ENCODE measurements around the gene KIF5C.
"Not testable (repeated sequence)": the region's sequence is repeated elsewhere in the genome, so short reads cannot be mapped to it uniquely, and the experiment has no call there.

Gene KIF5C

DNA sequence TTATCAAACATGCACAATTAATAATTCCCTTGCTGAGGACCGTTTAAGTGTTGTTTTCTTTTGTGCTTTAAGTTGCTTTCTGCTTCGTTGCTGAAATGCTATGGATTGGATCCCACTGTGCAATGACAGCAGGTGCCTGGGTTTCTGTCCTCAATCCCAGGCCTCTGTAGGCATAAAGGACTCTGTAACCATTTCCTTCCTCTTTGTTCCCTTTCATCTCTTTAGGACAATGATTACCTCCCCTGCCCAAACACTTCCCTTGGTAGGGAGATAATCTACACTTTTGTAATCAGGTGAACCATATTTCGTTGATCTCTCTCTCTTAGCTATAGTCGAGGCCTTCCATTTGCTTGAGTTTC, 104.9 kb downstream of the KIF5C start:
- no peaks in the 10 kb centered on the region for H4K20me1 ChIP-seq (ENCODE audit: insufficient read depth, low read length)
- TF ChIP-seq EZH2 (IDR thresholded peaks at IDR 0.05; ENCODE audit: borderline replicate concordance, low read depth, low read length, severe bottlenecking): no peak
- TF ChIP-seq, protein P1, sequence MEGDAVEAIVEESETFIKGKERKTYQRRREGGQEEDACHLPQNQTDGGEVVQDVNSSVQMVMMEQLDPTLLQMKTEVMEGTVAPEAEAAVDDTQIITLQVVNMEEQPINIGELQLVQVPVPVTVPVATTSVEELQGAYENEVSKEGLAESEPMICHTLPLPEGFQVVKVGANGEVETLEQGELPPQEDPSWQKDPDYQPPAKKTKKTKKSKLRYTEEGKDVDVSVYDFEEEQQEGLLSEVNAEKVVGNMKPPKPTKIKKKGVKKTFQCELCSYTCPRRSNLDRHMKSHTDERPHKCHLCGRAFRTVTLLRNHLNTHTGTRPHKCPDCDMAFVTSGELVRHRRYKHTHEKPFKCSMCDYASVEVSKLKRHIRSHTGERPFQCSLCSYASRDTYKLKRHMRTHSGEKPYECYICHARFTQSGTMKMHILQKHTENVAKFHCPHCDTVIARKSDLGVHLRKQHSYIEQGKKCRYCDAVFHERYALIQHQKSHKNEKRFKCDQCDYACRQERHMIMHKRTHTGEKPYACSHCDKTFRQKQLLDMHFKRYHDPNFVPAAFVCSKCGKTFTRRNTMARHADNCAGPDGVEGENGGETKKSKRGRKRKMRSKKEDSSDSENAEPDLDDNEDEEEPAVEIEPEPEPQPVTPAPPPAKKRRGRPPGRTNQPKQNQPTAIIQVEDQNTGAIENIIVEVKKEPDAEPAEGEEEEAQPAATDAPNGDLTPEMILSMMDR (IDR thresholded peaks at IDR 0.05; ENCODE audit: borderline replicate concordance, extremely low read depth, low read length, poor library complexity, severe bottlenecking): no peak
- no peak for ATAC-seq (ENCODE audit: insufficient read depth, low read depth)
- no peak overlapping the region for H3K4me3 ChIP-seq (ENCODE audit: low read depth in 1 of 2, low read length in 2 of 2)
- no peaks in the 10 kb centered on the region for H3K36me3 ChIP-seq (ENCODE audit: insufficient read depth, low read length)
- no peak overlapping the region for H2AFZ ChIP-seq (ENCODE audit: low read depth, low read length)
- DNase-seq: no peak
- H3K4me1 ChIP-seq (ENCODE audit: insufficient read depth, low read length): no peaks in the 10 kb centered on the region
- H3K27ac ChIP-seq (ENCODE audit: low read length): no peak overlapping the region
- no peaks in the 10 kb centered on the region for H3K27me3 ChIP-seq (ENCODE audit: insufficient read depth, low read length, poor library complexity)
- H3K9ac ChIP-seq (ENCODE audit: low read depth, low read length): no peak overlapping the region
- no peaks in the 10 kb centered on the region for H3K9me3 ChIP-seq (ENCODE audit: insufficient read depth, low read length, severe bottlenecking)
- H3K4me2 ChIP-seq (ENCODE audit: insufficient read depth, low read length): no peak overlapping the region
- H3K79me2 ChIP-seq (ENCODE audit: insufficient read depth, low read length): no peaks in the 10 kb centered on the region

DNA sequence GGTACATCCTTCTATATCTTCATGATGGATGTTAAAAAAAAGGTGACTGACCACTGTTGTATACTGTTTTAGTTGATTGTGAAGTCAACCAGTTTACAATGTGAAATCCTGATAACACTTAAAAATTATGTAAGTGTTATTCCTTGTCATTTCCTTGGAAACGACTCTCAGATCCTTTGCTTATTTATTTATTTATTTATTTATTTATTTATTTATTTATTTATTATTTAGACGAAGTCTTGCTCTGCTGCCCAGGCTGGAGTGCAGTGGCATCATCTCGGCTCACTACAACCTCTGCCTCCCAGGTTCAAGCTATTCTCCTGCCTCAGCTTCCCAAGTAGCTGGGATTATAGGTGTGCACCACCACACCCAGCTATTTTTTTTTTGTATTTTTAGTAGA, 105.5 kb downstream of the KIF5C start:
- not testable (repeated sequence) for H2AFZ ChIP-seq (ENCODE audit: low read depth, low read length); H3K79me2 ChIP-seq (ENCODE audit: insufficient read depth, low read length); H3K36me3 ChIP-seq (ENCODE audit: insufficient read depth, low read length); H3K27ac ChIP-seq (ENCODE audit: low read length); H3K4me1 ChIP-seq (ENCODE audit: insufficient read depth, low read length); H3K9me3 ChIP-seq (ENCODE audit: insufficient read depth, low read length, severe bottlenecking); H3K9ac ChIP-seq (ENCODE audit: low read depth, low read length); H4K20me1 ChIP-seq (ENCODE audit: insufficient read depth, low read length); H3K4me2 ChIP-seq (ENCODE audit: insufficient read depth, low read length); DNase-seq; H3K4me3 ChIP-seq (ENCODE audit: low read depth in 1 of 2, low read length in 2 of 2); ATAC-seq (ENCODE audit: insufficient read depth, low read depth); H3K27me3 ChIP-seq (ENCODE audit: insufficient read depth, low read length, poor library complexity)

DNA sequence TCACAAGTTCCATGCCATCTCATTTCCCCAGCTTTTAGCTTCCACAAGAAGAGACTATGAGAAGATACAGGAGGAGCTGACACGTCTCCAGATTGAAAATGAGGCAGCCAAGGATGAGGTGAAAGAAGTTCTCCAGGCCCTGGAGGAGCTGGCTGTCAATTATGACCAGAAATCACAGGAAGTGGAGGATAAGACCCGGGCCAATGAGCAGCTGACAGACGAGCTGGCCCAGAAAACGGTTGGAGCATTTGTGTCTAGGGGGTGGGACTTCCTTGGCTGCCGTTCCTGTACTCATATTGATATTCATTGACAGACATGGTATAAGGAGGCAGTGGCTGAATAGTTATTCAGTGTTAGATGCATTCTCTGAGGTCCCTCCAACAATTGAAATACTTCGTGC, 106.3 kb downstream of the KIF5C start:
- no peak for TF ChIP-seq EZH2 (IDR thresholded peaks at IDR 0.05; ENCODE audit: borderline replicate concordance, low read depth, low read length, severe bottlenecking)
- TF ChIP-seq, protein P1 (IDR thresholded peaks at IDR 0.05; ENCODE audit: borderline replicate concordance, extremely low read depth, low read length, poor library complexity, severe bottlenecking): no peak
- Histone ChIP-seq H3K9me3 (ENCODE audit: insufficient read depth, low read length, severe bottlenecking) (no peaks in the 10 kb centered on the region), H3K27me3 (ENCODE audit: insufficient read depth, low read length, poor library complexity) (no peaks in the 10 kb centered on the region), H3K36me3 (ENCODE audit: insufficient read depth, low read length) (no peaks in the 10 kb centered on the region), H3K9ac (ENCODE audit: low read depth, low read length) (no peak overlapping the region), H3K4me1 (ENCODE audit: insufficient read depth, low read length) (no peaks in the 10 kb centered on the region), H4K20me1 (ENCODE audit: insufficient read depth, low read length) (no peaks in the 10 kb centered on the region), H3K4me3 (ENCODE audit: low read depth in 1 of 2, low read length in 2 of 2) (no peak overlapping the region), H3K79me2 (ENCODE audit: insufficient read depth, low read length) (no peaks in the 10 kb centered on the region), H2AFZ (ENCODE audit: low read depth, low read length) (no peak overlapping the region), H3K4me2 (ENCODE audit: insufficient read depth, low read length) (no peak overlapping the region), H3K27ac (ENCODE audit: low read length) (no peak overlapping the region)
- peak; percentile 4 for DNase-seq
- ATAC-seq (ENCODE audit: insufficient read depth, low read depth): no peak; the same call in 2 of the 3 replicates

DNA sequence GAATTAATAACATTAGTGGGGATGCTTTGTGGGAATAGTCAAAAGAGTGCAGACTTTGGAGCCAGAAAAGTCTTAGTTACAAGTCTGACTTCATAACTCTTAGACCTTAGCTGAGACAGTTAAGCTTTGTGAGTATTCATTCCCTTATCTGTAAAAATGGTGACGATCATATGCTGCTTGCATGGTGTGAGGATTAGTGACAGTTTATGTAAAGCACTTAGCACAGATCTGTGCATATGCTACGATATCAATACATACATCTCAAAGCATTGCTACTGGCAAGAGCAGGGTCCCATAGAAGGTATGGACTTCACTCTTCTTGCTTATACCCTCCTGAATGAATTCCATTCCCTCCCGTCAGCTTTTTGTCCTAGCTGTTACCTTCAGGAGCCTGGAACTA, 106.8 kb downstream of the KIF5C start:
- Histone ChIP-seq H3K4me2 (ENCODE audit: insufficient read depth, low read length) (no peak overlapping the region), H4K20me1 (ENCODE audit: insufficient read depth, low read length) (no peaks in the 10 kb centered on the region), H3K79me2 (ENCODE audit: insufficient read depth, low read length) (no peaks in the 10 kb centered on the region), H3K27ac (ENCODE audit: low read length) (no peak overlapping the region), H3K9ac (ENCODE audit: low read depth, low read length) (no peak overlapping the region), H3K9me3 (ENCODE audit: insufficient read depth, low read length, severe bottlenecking) (no peaks in the 10 kb centered on the region), H3K4me3 (ENCODE audit: low read depth in 1 of 2, low read length in 2 of 2) (no peak overlapping the region), H3K4me1 (ENCODE audit: insufficient read depth, low read length) (no peaks in the 10 kb centered on the region), H3K27me3 (ENCODE audit: insufficient read depth, low read length, poor library complexity) (no peaks in the 10 kb centered on the region), H2AFZ (ENCODE audit: low read depth, low read length) (no peak overlapping the region), H3K36me3 (ENCODE audit: insufficient read depth, low read length) (no peaks in the 10 kb centered on the region)
- DNase-seq (no peak), ATAC-seq (ENCODE audit: insufficient read depth, low read depth) (no peak)
- TF ChIP-seq, protein P1 (IDR thresholded peaks at IDR 0.05; ENCODE audit: borderline replicate concordance, extremely low read depth, low read length, poor library complexity, severe bottlenecking): no peak
- TF ChIP-seq EZH2 (IDR thresholded peaks at IDR 0.05; ENCODE audit: borderline replicate concordance, low read depth, low read length, severe bottlenecking): no peak
